Rectal smooth muscle tissue (tissue), 1 donor: ENCODE data around the gene ZNF865.
A peak's percentile ranks its signal among the peaks of the same experiment; 100 is the strongest.

ENCODE experiments used
- H3K27ac ChIP-seq: one replicate; pipeline ENCODE4 v1.7.0; 2013; ENCODE audit warnings: low read depth, low read length, inconsistent platforms
- H3K27me3 ChIP-seq: one replicate; pipeline ENCODE4 v1.7.0; 2013; ENCODE audit warnings: low read length; ENCODE audit not compliant: control insufficient read depth, insufficient read depth
- H3K36me3 ChIP-seq: one replicate; pipeline ENCODE4 v1.7.0; 2013; ENCODE audit warnings: low read length; ENCODE audit not compliant: control insufficient read depth, insufficient read depth
- H3K4me1 ChIP-seq: one replicate; pipeline ENCODE4 v1.7.0; 2013; ENCODE audit warnings: low read length; ENCODE audit not compliant: control insufficient read depth, insufficient read depth
- H3K4me3 ChIP-seq: one replicate; pipeline ENCODE4 v1.7.0; 2013; ENCODE audit warnings: low read length
- H3K9ac ChIP-seq: one replicate; pipeline ENCODE4 v1.7.0; 2013; ENCODE audit warnings: low read length

ZNF865 gene

GRCh38 chr19:55640577-55641425 is 35.4 kb downstream of the ZNF865 start, which contains the start of gene ZNF580:
Gene ZNF580 (plus strand): TSS chr19:55641002. CDS start chr19:55642509, 1,507 bp downstream.
- Histone ChIP-seq H3K27me3 (no peaks in the 10 kb centered on the region), H3K4me1 (peaks cover 27% of the 10 kb centered on the region), H3K27ac (peak within 1 kb of the TSS; percentile 86), H3K4me3 (peak within 1 kb of the TSS; percentile 92), H3K9ac (peak within 1 kb of the TSS; percentile 68), H3K36me3 (no peaks in the 10 kb centered on the region)

- H3K4me1 ChIP-seq = peaks cover 22% of the 10 kb centered on the region
- H3K27ac ChIP-seq = peak overlapping the region; percentile 86
- no peaks in the 10 kb centered on the region for H3K36me3 ChIP-seq
- peak overlapping the region; percentile 67 for H3K9ac ChIP-seq
- no peaks in the 10 kb centered on the region for H3K27me3 ChIP-seq
- H3K4me3 ChIP-seq = peak overlapping the region; percentile 92
Measured at GRCh38 chr19:55641426-55642152, 36.1 kb downstream of the ZNF865 start.

DNA sequence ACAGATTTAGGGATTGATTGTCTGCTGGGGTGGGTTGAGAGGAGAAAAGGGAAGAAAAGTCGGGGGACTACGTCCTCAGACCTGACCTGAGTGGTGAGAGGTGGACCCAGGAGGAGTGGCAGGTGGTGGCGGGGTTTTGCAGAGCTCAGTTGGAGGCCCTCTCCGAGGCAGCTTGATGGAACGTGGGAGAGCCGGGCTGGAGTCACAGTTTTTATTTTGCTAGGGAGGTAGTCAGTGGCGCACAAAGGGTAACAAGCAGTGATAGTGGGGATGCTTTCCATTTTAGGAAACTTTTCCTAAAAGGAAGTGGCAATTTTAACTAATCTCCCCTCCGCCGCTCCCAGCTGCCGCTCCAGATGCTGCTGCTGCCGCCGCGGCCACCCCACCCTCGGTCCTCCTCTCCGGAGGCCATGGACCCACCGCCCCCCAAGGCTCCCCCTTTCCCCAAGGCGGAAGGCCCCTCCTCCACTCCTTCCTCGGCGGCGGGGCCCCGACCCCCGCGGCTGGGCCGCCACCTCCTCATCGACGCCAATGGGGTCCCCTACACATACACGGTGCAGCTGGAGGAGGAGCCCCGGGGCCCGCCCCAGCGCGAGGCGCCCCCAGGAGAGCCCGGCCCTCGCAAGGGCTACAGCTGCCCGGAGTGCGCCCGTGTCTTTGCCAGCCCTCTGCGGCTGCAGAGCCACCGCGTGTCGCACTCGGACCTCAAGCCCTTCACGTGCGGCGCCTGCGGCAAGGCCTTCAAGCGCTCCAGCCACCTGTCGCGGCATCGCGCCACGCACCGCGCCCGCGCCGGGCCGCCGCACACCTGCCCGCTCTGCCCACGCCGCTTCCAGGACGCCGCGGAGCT is 36.9 kb downstream of the ZNF865 start:
- peak overlapping the region; percentile 65 for H3K27ac ChIP-seq
- H3K4me3 ChIP-seq = peak overlapping the region; percentile 92
- no peaks in the 10 kb centered on the region for H3K27me3 ChIP-seq
- peak overlapping the region; percentile 45 for H3K9ac ChIP-seq
- H3K36me3 ChIP-seq = no peaks in the 10 kb centered on the region
- peaks cover 25% of the 10 kb centered on the region for H3K4me1 ChIP-seq

DNA sequence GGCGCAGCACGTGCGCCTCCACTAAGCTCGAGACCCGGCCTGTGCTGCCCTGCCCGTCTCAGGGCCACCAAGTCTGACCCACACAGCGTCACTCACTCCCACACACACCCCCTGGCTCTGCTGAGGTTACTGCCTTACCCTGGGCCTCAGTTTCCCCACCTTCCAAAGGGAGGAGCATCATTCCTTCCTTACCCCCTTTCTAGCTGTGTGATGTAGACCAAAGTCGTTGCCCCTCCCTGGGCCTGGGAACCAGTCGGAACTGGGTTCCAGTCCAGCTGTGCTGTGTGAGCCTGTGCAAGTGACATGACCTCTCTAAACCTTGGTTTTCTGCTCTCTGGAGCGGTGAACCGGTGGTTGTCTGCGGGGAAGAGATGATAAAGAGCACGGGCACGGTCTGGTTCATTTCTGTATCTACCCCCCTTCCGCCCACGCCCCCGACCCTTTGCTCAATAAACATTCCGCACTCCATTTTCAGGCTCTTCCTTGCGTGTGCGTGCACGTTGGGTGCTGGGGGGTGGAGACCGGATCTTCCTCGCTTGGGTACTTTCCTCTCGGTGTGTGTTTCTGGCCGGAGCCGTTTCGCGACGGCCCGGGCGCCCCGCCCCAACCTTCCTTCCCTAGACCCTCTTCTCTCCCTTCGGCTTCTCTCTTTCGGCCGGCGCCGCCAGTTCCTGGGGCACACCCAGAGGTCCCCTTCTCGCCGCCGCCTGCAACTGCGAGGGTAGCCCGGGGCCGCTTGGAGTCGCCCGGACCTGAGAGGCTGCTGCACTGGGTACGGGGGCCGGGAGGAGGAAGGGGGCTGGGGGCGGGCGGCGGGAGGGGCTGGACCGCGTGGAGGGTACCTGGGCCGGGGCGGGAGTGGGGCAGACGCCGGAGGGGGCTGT is 37.8 kb downstream of the ZNF865 start, which contains the start of gene ZNF581:
Gene ZNF581 (plus strand): TSS at position 647 of the 884 bp plus-strand sequence. CDS start 923 bp downstream, outside the sequence.
- H3K9ac ChIP-seq = peak within 1 kb of the TSS; percentile 45
- H3K36me3 ChIP-seq = no peaks in the 10 kb centered on the region
- no peaks in the 10 kb centered on the region for H3K27me3 ChIP-seq
- H3K4me1 ChIP-seq = peaks cover 28% of the 10 kb centered on the region
- peak within 1 kb of the TSS; percentile 92 for H3K4me3 ChIP-seq
- peak within 1 kb of the TSS; percentile 65 for H3K27ac ChIP-seq

DNA sequence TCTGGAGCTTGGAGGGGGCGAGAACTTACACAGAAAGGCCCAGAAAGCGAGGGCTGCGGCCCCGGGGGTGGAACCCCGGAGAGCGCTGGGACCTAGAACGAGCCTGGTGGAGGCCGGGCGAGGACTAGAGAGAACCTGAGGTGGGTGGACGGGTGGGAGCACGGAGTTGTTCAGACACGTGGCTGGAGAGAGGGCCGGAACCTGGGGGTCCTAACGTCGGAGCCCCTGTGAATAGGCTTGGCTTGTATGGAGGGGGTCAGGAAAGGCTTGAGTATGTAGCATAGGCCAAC is 38.4 kb downstream of the ZNF865 start:
- Histone ChIP-seq H3K4me1 (peaks cover 31% of the 10 kb centered on the region), H3K27ac (peak overlapping the region; percentile 65), H3K4me3 (peak overlapping the region; percentile 92), H3K27me3 (no peaks in the 10 kb centered on the region), H3K9ac (peak overlapping the region; percentile 0), H3K36me3 (no peaks in the 10 kb centered on the region)

- peaks cover 34% of the 10 kb centered on the region for H3K4me1 ChIP-seq
- no peaks in the 10 kb centered on the region for H3K27me3 ChIP-seq
- H3K36me3 ChIP-seq = no peaks in the 10 kb centered on the region
- peak overlapping the region; percentile 92 for H3K4me3 ChIP-seq
- H3K9ac ChIP-seq = peak overlapping the region; percentile 0
- peak overlapping the region; percentile 65 for H3K27ac ChIP-seq
Measured at GRCh38 chr19:55644191-55644833, 38.9 kb downstream of the ZNF865 start.

DNA sequence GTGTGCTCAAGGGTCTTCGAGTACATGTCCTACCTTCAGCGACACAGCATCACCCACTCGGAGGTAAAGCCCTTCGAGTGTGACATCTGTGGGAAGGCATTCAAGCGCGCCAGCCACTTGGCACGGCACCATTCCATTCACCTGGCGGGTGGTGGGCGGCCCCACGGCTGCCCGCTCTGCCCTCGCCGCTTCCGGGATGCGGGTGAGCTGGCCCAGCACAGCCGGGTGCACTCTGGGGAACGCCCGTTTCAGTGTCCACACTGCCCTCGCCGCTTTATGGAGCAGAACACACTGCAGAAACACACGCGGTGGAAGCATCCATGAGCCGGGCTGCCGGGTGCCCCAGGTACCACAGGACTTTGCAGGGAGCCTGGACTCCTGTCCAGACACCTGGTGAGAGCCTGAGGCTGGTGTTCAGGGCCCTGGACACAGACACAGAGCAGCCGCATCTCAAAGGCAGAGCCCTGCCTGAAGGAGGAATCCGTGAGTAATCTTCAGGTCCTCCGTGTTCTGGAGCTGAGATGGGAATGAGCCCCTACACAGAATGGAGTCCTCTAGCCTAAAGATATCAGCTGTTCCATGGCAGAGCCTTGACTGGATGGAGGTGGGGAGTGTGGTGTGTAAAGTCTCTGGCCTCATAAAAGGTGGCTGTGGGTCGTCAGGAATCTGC is 39.5 kb downstream of the ZNF865 start:
- no peak overlapping the region for H3K4me3 ChIP-seq
- H3K4me1 ChIP-seq = peaks cover 31% of the 10 kb centered on the region
- H3K9ac ChIP-seq = no peak overlapping the region
- H3K27ac ChIP-seq = no peak overlapping the region
- no peaks in the 10 kb centered on the region for H3K27me3 ChIP-seq
- H3K36me3 ChIP-seq = no peaks in the 10 kb centered on the region

DNA sequence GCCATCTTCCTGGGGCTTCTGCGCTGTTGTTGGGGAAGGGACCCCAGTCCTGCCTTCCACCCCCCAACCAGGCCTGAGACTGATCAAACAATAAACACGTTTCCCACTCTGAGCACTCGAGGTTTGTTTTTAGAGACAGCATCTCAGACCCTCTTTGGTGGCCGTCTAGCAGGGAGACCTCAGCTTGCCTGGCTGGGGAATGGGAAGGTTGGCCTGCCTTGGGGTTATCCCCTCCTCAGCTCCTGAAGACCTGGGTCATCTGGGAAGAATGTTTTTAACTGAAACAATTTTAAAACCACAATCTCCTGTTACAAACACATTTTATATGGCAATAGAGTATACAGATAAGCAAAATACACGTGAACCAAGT is 40.0 kb downstream of the ZNF865 start:
- H3K9ac ChIP-seq = no peak overlapping the region
- H3K27me3 ChIP-seq = no peaks in the 10 kb centered on the region
- H3K4me3 ChIP-seq = no peak overlapping the region
- H3K36me3 ChIP-seq = no peaks in the 10 kb centered on the region
- H3K4me1 ChIP-seq = peaks cover 26% of the 10 kb centered on the region
- H3K27ac ChIP-seq = no peak overlapping the region

- H3K4me3 ChIP-seq = peak overlapping the region; percentile 82
- H3K36me3 ChIP-seq = no peaks in the 10 kb centered on the region
- H3K27me3 ChIP-seq = no peaks in the 10 kb centered on the region
- H3K9ac ChIP-seq = peak overlapping the region; percentile 38
- H3K4me1 ChIP-seq = peaks cover 25% of the 10 kb centered on the region
- peak overlapping the region; percentile 79 for H3K27ac ChIP-seq
Measured at GRCh38 chr19:55646889-55647731, 41.7 kb downstream of the ZNF865 start.
